ENCODE results near the gene DENND1A. TPM values are rescaled to one million over a fixed set of nuclear protein-coding genes. Genes with fewer than 3 reads are reported as not detected.
A peak's percentile ranks its signal among the peaks of the same experiment; 100 is the strongest.

Gene DENND1A
- total RNA-seq, 1 experiment from 2014 or later = 23.5 TPM

- no peak overlapping the region for H3K4me3 Mint-ChIP-seq
- H3K27ac Mint-ChIP-seq = no peak overlapping the region
- H3K4me1 Mint-ChIP-seq = no peaks in the 10 kb centered on the region
- DNase-seq (ENCODE audit: low spot score) (no peak), ATAC-seq (no peak)
- TF ChIP-seq TCF7 (CRISPR knock-in tag; IDR thresholded peaks at IDR 0.05; ENCODE audit: low read depth) (no peak), ZNF512 (CRISPR knock-in tag; IDR thresholded peaks at IDR 0.05; ENCODE audit: borderline replicate concordance) (no peak), ZNF317 (CRISPR knock-in tag; IDR thresholded peaks at IDR 0.05; ENCODE audit: borderline replicate concordance, low read depth) (no peak), ZNF263 (CRISPR knock-in tag; IDR thresholded peaks at IDR 0.05; ENCODE audit: low read depth) (no peak), GRHL2 (CRISPR knock-in tag; IDR thresholded peaks at IDR 0.05; ENCODE audit: insufficient replicate concordance, severe bottlenecking) (no peak), USF1 (CRISPR knock-in tag; IDR thresholded peaks at IDR 0.05) (no peak), MYBL2 (CRISPR knock-in tag; IDR thresholded peaks at IDR 0.05) (no peak), FOXP1 (CRISPR knock-in tag; IDR thresholded peaks at IDR 0.05; ENCODE audit: borderline replicate concordance) (no peak), CTCF (IDR thresholded peaks at IDR 0.05) (no peak), MAX (CRISPR knock-in tag; IDR thresholded peaks at IDR 0.05) (no peak), E2F5 (CRISPR knock-in tag; IDR thresholded peaks at IDR 0.05) (no peak), PRDM15 (CRISPR knock-in tag; IDR thresholded peaks at IDR 0.05) (no peak), ZNF138 (CRISPR knock-in tag; conservative IDR thresholded peaks at IDR 0.05) (no peak)
- H3K36me3 Mint-ChIP-seq = no peaks in the 10 kb centered on the region
- ChIA-PET CTCF (interaction anchor here (1.7 to 2.5 kb wide), 4 partner anchors 12 to 581 kb away, joined by 4 to 12 read pairs (median 4); no protein-coding TSS in a partner anchor), POLR2A (interaction anchor here (0.7 kb wide), 1 partner anchor 54 kb away, joined by 10 read pairs; no protein-coding TSS in a partner anchor)
- H3K9me3 Mint-ChIP-seq = no peaks in the 10 kb centered on the region; the same call in 1 of the 2 replicates
- H3K27me3 Mint-ChIP-seq (ENCODE audit: low read depth) = no peaks in the 10 kb centered on the region
Measured at GRCh38 chr9:123460091-123460490, 469.8 kb downstream of the DENND1A start.

- ChIA-PET POLR2A (no interaction called here), CTCF (interaction anchor here (0.6 kb wide), 1 partner anchor 18 kb away, joined by 3 read pairs; no protein-coding TSS in a partner anchor)
- no peaks in the 10 kb centered on the region for H3K9me3 Mint-ChIP-seq
- H3K36me3 Mint-ChIP-seq = no peaks in the 10 kb centered on the region
- no peak overlapping the region for H3K27ac Mint-ChIP-seq
- H3K27me3 Mint-ChIP-seq (ENCODE audit: low read depth) = no peaks in the 10 kb centered on the region
- TF ChIP-seq MLX (CRISPR knock-in tag; IDR thresholded peaks at IDR 0.05) (no peak), NR2C2 (CRISPR knock-in tag; IDR thresholded peaks at IDR 0.05) (no peak), NFYB (CRISPR knock-in tag; conservative IDR thresholded peaks at IDR 0.05; ENCODE audit: low read depth) (no peak)
- no peak for DNase-seq (ENCODE audit: low spot score)
- H3K4me3 Mint-ChIP-seq = no peak overlapping the region
- peak; percentile 34; the same call in 1 of the 2 replicates for ATAC-seq
- peaks cover 4% of the 10 kb centered on the region for H3K4me1 Mint-ChIP-seq
Measured at GRCh38 chr9:123457583-123457982, 472.3 kb downstream of the DENND1A start.
